Heart right ventricle (tissue), 16 donors: Measurements from ENCODE around the gene ITIH4. TPM values are rescaled to one million over a fixed set of nuclear protein-coding genes. Genes with fewer than 3 reads are reported as not detected.

Source experiments
- ATAC-seq, 8 donors: fragments of 200-7000 bp; cut with Tn5 transposase; one replicate each; pipeline ENCODE4 v1.9.1; 2020; ENCODE audit warnings: mild to moderate bottlenecking in 8 of 8, moderate library complexity in 8 of 8, moderate number of reproducible peaks in 1 of 8
- DNase-seq, 2 donors: peaks; one replicate each; pipeline ENCODE4 v3.0.0-alpha.2; 2020
- H3K27ac ChIP-seq, 10 donors: fragments of 200-600 bp; sonication (generic) in 2 of 10; one replicate each; pipeline versions ENCODE4 v1.5.0 to v1.8.0; 2020 to 2022; ENCODE audit warnings: mild to moderate bottlenecking in 3 of 10
- H3K27me3 ChIP-seq, 7 donors: fragments of 200-600 bp; one replicate each; pipeline ENCODE4 v1.8.0; 2021 to 2022; ENCODE audit warnings: mild to moderate bottlenecking in 2 of 7
- H3K36me3 ChIP-seq, 9 donors: fragments of 200-600 bp; sonication (generic) in 1 of 9; one replicate each; pipeline versions ENCODE4 v1.5.0 to v1.8.0; 2020 to 2022; ENCODE audit warnings: mild to moderate bottlenecking in 2 of 9
- H3K4me1 ChIP-seq, 9 donors: fragments of 200-600 bp; sonication (generic) in 1 of 9; one replicate each; pipeline versions ENCODE4 v1.5.0 to v1.8.0; 2020 to 2022; ENCODE audit warnings: mild to moderate bottlenecking in 4 of 9
- H3K4me3 ChIP-seq, 10 donors: fragments of 200-600 bp; sonication (generic) in 2 of 10; one replicate each; pipeline versions ENCODE4 v1.5.0 to v1.8.0; 2020 to 2022; ENCODE audit warnings: mild to moderate bottlenecking in 7 of 10, moderate library complexity in 2 of 10
- H3K9me3 ChIP-seq, 11 donors: fragments of 200-600 bp in 10 of 11; sonication (generic) in 2 of 11; one replicate each; pipeline versions ENCODE4 v1.5.0 to v1.8.0; 2013 to 2022; ENCODE audit warnings: mild to moderate bottlenecking in 2 of 11, control low read depth in 1 of 11, moderate library complexity in 1 of 11
- CTCF ChIP-seq, 9 donors: fragments of 200-600 bp; sonication (generic) in 2 of 9; IDR thresholded peaks; one replicate each; pipeline versions ENCODE4 v1.5.0 to v1.8.0; 2021 to 2022; ENCODE audit warnings: antibody characterized with exemption in 9 of 9, mild to moderate bottlenecking in 5 of 9, moderate library complexity in 1 of 9
- WGBS, 2 donors: extraction: QIAGEN DNeasy Blood & Tissue Kit; methylation state at CpG; one replicate each; pipeline ENCODE4 v1.1.7; 2013; ENCODE audit warnings: inconsistent platforms in 1 of 2; 5-methylcytosine and 5-hydroxymethylcytosine counted together
- intact Hi-C, 10 donors: fragments of 100-400 bp; cut with DNase I; formaldehyde crosslinking; loops; one replicate each; pipeline versions ENCODE4 v1.11.1 to v1.14.2; 2022
- long read RNA-seq, 3 donors: library from polyadenylated mRNA; unstranded; transcript quantifications; one replicate each; pipeline ENCODE4 v2.0.0, GENCODE V29; 2020 to 2021
- polyA plus RNA-seq, 2 donors: library from polyadenylated mRNA; stranded (reverse); fragments of 200-250 nt; gene quantifications; one replicate each; pipeline ENCODE4 v1.2.3, GENCODE V29; 2013
- total RNA-seq, 10 donors: library from RNA; stranded (reverse); fragmentation: NEBNext Ultra II Directional in 3 of 10; extraction: Animal tissue kit (Norgen Biotek cat#: 25700) in 3 of 10; gene quantifications; one replicate each; pipeline versions ENCODE4 v1.2.1 to v1.2.4, GENCODE V29; 2021 to 2023
- donor health status: Arrhythmogenic right ventricular cardiomyopathy.
- donor health status: ischemic (EF 13 %, LVEDD 7.1; RV severe dilation, severe dysfunction).
- donor health status: healthy with polysubstance abuse.
- donor health status: DM: no; HTN: yes; CAD: no.
- donor health status: DM: no; HTN: no; CAD: no.
- donor health status: ischemic (EF 25% LVEDD 6.9; RV normal size, moderate dysfunction).
- donor health status: ischemic (EF 25% LVEDD 5.7; RV mildly dilated, moderate dysfunction).
- donor health status: healthy.
- donor health status: DM: yes; HTN: yes; CAD: no.
- donor health status: Ischemic cardiomyopathy.
- donor health status: ischemic (EF 35%, LVEDD 5.7; RV mildly dilated, moderate dysfunction).
- donor health status: nonischemic (EF 11% LVEDD 7.7; RV severe dilation, severe dysfunction).
- donor health status: DM: yes; HTN: yes; CAD: no.
- donor health status: PGD.
- donor health status: ischemic (EF 29% LVEDD 5.4; RV normal size, mild dysfunction).
- donor health status: nonischemic (EF 23%, LVEDD 6.1; RV moderate dilation, normal function).

The ITIH4 gene
- 1 to 10 TPM; 2.3 to 9.3 (median 4.3) TPM for total RNA-seq
- 10 to 100 TPM in 1 of 2 donors, 1 to 10 TPM in 1; 1.5 to 17.9 TPM for polyA plus RNA-seq
- long read RNA-seq, donor 1, partial matches to known transcripts, result 0 of 1 reads
- long read RNA-seq, donor 1, other reads (novel, unspliced or antisense), result 1 of 1 reads
- long read RNA-seq, donor 2, partial matches to known transcripts, result 0 of 2 reads
- long read RNA-seq, donor 2, other reads (novel, unspliced or antisense), result 2 of 2 reads
- long read RNA-seq, donor 3, partial matches to known transcripts, result 1 of 4 reads
- long read RNA-seq, donor 3, other reads (novel, unspliced or antisense), result 3 of 4 reads

DNA sequence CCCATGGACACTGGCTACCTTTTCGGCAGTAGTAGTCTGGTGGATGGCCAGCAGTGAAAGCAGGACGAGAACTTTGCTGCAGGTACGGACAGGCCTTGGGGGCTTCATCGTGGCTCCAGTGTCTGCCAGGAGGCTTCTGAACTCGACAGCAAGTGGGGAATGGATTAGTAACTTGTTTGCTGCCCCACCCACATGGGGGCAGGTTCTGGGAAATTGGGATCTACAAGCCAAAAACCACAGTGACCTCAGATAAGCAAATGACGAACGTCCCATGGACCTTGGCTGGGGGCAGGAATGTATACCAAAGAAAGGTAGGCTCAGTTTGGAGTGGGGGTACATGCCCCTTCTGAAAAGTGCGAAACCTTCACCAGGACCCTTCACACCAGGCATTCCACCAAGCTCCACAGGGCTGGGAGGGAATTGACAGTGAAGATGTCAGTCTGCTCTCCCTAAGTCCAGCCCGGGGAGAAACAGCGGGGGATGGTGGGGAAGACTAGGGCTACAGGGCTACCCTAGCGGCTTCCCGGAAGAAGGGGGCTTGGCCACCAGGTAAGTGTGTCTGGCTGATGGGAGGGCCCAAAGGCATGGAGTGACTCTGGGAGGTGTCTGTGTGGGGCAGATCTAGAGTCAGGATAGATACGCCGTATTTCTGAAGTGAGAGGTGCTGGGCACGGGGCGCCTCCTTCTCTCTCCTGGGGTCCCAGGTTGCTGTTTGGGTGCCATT lies at the start of gene ITIH4:
TSS of gene ITIH4 (minus strand) at position 138 of the 724 bp plus-strand sequence. CDS start at position 108, 30 bp downstream.
- Histone ChIP-seq H3K27me3 (no peaks in the 10 kb centered on the region), H3K9me3 (no peaks in the 10 kb centered on the region), H3K4me1 (peaks cover 13 to 45% (median 29%) of the 10 kb centered on the region in 9 donors), H3K4me3 (no peak within 1 kb of the TSS), H3K27ac (peak within 1 kb of the TSS in 8 of 10 donors; percentile 3 to 58 (median 34)), H3K36me3 (peaks cover 0 to 21% (median 0%) of the 10 kb centered on the region in 9 donors)
- WGBS, 2 donors, result 80 to 83% methylated on average over 16 of the region's 16 CpGs
- no peak for ATAC-seq
- DNase-seq, result no peak
- intact Hi-C loops, result loop anchor here in 1 of 10 donors (5.0 kb wide), 1 partner anchor 58 kb away; the partner anchor contains the start of gene NEK4
- no peak for TF ChIP-seq CTCF (IDR thresholded peaks at IDR 0.05)

GRCh38 chr3:52880047-52880446 lies 49.6 kb upstream of the ITIH4 start:
- Histone ChIP-seq H3K27ac (no peak overlapping the region), H3K36me3 (peaks cover 0 to 17% (median 0%) of the 10 kb centered on the region in 9 donors), H3K4me3 (no peak overlapping the region), H3K4me1 (peaks cover 0 to 3% (median 0%) of the 10 kb centered on the region in 9 donors), H3K9me3 (no peaks in the 10 kb centered on the region), H3K27me3 (no peaks in the 10 kb centered on the region)
- ATAC-seq (no peak), DNase-seq (no peak)
- 91 to 92% methylated on average over 5 of the region's 5 CpGs for WGBS, 2 donors
- TF ChIP-seq CTCF (IDR thresholded peaks at IDR 0.05), result no peak
- intact Hi-C loops, result loop anchor here in 1 of 10 donors (10.0 kb wide), 1 partner anchor 115 kb away; no protein-coding TSS in a partner anchor

DNA sequence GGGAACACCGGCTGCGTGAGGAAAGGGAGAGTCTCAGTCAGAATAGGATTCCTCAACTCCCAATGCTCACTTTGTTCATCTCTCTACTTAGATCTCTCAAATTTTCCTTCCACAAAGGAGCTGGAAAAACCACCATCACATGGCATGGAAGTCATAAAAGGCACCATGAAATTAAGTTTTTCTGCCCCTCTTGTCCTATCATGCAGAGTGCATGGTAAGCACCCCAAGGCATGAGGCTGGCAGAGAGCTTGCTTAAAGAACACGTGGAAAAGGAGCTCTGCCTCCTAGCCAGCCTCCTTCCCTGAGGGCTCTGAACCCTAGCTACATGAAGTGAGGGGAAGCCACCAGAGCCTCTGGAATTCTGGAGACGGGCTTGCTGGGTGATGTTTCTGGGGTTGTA lies 49.1 kb upstream of the ITIH4 start:
- Histone ChIP-seq H3K36me3 (peaks cover 0 to 17% (median 0%) of the 10 kb centered on the region in 9 donors), H3K4me1 (peaks cover 0 to 8% (median 0%) of the 10 kb centered on the region in 9 donors), H3K9me3 (no peaks in the 10 kb centered on the region), H3K27me3 (no peaks in the 10 kb centered on the region), H3K4me3 (no peak overlapping the region), H3K27ac (no peak overlapping the region)
- intact Hi-C loops, result no loop called here
- TF ChIP-seq CTCF (IDR thresholded peaks at IDR 0.05), result no peak
- ATAC-seq (no peak), DNase-seq (no peak)
- WGBS, 2 donors, result 95% methylated on average over 4 of the region's 4 CpGs

- H3K27ac ChIP-seq, result no peak overlapping the region
- ATAC-seq (no peak), DNase-seq (no peak)
- no peak overlapping the region for H3K4me3 ChIP-seq
- intact Hi-C loops, result no loop called here
- peaks cover 0 to 12% (median 0%) of the 10 kb centered on the region in 9 donors for H3K4me1 ChIP-seq
- H3K27me3 ChIP-seq, result no peaks in the 10 kb centered on the region
- WGBS, 2 donors, result 92 to 94% methylated on average over 4 of the region's 4 CpGs
- no peaks in the 10 kb centered on the region for H3K9me3 ChIP-seq
- TF ChIP-seq CTCF (IDR thresholded peaks at IDR 0.05), result no peak
- peaks cover 0 to 17% (median 0%) of the 10 kb centered on the region in 9 donors for H3K36me3 ChIP-seq
Measured at GRCh38 chr3:52879090-52879489, 48.6 kb upstream of the ITIH4 start.
